ENCODE results near the gene ESX1.

The ESX1 gene

DNA sequence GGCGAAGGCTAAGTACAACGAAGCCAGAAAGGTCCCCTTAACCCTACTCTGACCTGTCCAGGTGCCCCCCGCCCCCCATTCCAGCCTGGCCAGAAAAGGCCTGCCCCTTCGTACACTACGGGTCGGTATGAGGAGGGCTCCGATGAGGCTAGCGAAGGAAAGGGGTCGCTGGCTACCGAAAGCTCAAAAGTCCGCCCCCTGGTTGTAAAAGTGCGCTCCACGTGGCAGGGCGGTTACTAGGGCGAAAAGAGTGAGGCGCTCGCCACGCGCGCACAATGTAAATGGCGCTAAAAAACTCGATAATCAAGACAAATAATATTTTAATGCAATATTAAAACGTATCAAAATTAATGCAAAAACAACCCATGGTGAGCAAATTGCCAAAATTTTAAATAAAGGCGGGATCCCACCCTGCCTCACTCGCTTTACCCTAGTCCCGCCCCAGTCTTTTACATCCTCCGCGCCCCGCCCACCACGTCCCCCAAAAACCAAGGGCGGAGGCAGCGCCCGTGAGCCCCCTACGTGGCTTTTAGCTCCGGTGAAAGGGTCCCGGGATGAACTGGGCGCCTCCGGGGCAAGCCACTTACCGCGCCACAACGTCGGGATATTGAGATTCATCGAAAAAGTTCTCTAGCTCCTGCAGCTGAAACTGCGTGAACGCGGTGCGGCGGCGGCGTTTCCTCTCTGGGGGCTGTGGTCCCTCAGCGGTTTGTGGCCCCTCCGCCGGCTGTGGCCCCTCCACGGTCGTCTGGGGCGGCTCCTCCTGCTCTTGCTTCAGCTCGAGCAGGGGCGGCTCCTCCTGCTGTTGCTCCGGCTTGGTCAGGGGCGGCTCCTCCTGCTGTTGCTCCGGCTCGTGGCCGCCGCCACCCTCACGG lies 929 bp downstream of the ESX1 start:
- no peak for TF ChIP-seq POLR2AphosphoS5 (IDR thresholded peaks at IDR 0.05; ENCODE audit: low read depth, low read length)
- TF ChIP-seq, protein P1, sequence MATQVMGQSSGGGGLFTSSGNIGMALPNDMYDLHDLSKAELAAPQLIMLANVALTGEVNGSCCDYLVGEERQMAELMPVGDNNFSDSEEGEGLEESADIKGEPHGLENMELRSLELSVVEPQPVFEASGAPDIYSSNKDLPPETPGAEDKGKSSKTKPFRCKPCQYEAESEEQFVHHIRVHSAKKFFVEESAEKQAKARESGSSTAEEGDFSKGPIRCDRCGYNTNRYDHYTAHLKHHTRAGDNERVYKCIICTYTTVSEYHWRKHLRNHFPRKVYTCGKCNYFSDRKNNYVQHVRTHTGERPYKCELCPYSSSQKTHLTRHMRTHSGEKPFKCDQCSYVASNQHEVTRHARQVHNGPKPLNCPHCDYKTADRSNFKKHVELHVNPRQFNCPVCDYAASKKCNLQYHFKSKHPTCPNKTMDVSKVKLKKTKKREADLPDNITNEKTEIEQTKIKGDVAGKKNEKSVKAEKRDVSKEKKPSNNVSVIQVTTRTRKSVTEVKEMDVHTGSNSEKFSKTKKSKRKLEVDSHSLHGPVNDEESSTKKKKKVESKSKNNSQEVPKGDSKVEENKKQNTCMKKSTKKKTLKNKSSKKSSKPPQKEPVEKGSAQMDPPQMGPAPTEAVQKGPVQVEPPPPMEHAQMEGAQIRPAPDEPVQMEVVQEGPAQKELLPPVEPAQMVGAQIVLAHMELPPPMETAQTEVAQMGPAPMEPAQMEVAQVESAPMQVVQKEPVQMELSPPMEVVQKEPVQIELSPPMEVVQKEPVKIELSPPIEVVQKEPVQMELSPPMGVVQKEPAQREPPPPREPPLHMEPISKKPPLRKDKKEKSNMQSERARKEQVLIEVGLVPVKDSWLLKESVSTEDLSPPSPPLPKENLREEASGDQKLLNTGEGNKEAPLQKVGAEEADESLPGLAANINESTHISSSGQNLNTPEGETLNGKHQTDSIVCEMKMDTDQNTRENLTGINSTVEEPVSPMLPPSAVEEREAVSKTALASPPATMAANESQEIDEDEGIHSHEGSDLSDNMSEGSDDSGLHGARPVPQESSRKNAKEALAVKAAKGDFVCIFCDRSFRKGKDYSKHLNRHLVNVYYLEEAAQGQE (IDR thresholded peaks at IDR 0.05; ENCODE audit: insufficient read depth in 1 of 2, low read depth in 2 of 2, low read length in 2 of 2) = no peak
- TF ChIP-seq FOXP2 (optimal IDR thresholded peaks at IDR 0.05; ENCODE audit: borderline replicate concordance, extremely low read depth, extremely low read length, insufficient read depth) = no peak
- no peak for TF ChIP-seq TAF1 (IDR thresholded peaks at IDR 0.05; ENCODE audit: borderline replicate concordance, insufficient read depth, low read length)
- TF ChIP-seq SIN3A (IDR thresholded peaks at IDR 0.05; ENCODE audit: borderline replicate concordance, insufficient read depth, low read length) = no peak

DNA sequence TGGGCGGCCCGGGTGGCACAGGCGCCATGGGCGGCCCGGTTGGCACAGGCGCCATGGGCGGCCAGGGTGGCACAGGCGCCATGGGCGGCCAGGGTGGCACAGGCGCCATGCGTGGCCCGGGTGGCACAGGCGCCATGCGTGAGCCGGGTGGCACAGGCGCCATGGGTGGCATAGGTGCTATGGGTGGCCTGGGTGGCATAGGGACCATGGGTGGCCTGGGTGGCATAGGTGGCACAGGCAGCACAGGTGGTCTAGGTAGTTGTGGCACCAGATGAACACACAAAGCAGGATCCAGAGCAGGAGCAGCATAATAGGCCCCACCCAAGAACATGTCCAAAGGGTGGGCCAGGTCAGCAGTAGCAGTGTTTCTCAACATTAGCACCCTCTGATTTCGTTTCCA lies 4.3 kb downstream of the ESX1 start:
- TF ChIP-seq POLR2AphosphoS5 (IDR thresholded peaks at IDR 0.05; ENCODE audit: low read depth, low read length) = no peak
- TF ChIP-seq TAF1 (IDR thresholded peaks at IDR 0.05; ENCODE audit: borderline replicate concordance, insufficient read depth, low read length) = no peak
- TF ChIP-seq FOXP2 (optimal IDR thresholded peaks at IDR 0.05; ENCODE audit: borderline replicate concordance, extremely low read depth, extremely low read length, insufficient read depth) = no peak
- TF ChIP-seq, protein P1 (IDR thresholded peaks at IDR 0.05; ENCODE audit: insufficient read depth in 1 of 2, low read depth in 2 of 2, low read length in 2 of 2) = no peak
- no peak for TF ChIP-seq SIN3A (IDR thresholded peaks at IDR 0.05; ENCODE audit: borderline replicate concordance, insufficient read depth, low read length)

DNA sequence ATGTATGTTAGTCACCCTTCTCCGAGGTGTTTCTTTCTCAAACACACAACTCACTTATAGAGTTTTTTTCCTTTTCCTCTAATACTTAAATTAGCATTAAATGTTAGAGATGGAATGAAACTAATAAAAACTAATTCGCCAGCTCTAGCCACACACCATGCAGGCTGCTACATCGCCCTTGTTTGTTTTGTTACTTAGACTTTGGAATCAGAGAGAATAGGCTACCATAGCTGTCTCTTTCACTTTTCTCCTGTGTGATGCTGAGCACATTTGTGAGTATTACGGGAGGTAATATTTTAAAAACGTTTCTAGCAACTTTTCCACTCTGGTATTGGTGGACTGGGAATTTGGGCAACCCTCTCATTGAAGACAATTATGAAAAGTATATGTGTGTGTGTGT lies 43.5 kb downstream of the ESX1 start:
- TF ChIP-seq SIN3A (IDR thresholded peaks at IDR 0.05; ENCODE audit: borderline replicate concordance, insufficient read depth, low read length) = no peak
- no peak for TF ChIP-seq TAF1 (IDR thresholded peaks at IDR 0.05; ENCODE audit: borderline replicate concordance, insufficient read depth, low read length)
- no peak for TF ChIP-seq POLR2AphosphoS5 (IDR thresholded peaks at IDR 0.05; ENCODE audit: low read depth, low read length)
- TF ChIP-seq FOXP2 (optimal IDR thresholded peaks at IDR 0.05; ENCODE audit: borderline replicate concordance, extremely low read depth, extremely low read length, insufficient read depth) = no peak
- TF ChIP-seq, protein P1 (IDR thresholded peaks at IDR 0.05; ENCODE audit: insufficient read depth in 1 of 2, low read depth in 2 of 2, low read length in 2 of 2) = no peak

DNA sequence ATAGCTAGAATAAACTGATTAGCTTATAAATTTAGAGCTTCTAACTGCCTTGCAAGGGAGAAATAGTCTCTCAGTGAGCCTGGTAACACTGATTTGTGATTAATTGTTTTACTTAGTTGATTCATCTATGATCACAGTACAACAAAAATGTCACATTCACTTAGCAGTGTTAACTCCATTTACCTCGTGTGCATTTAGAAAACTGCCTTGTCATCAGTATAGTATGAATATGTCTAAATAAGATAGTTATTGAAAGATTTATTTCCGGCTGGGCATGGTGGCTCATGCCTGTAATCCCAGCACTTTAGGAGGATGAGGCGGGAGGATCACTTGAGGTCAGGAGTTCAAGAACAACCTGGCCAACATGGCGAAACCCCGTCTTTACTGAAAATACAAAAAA lies 49.2 kb downstream of the ESX1 start:
- TF ChIP-seq, protein P1 (IDR thresholded peaks at IDR 0.05; ENCODE audit: insufficient read depth in 1 of 2, low read depth in 2 of 2, low read length in 2 of 2) = no peak
- no peak for TF ChIP-seq FOXP2 (optimal IDR thresholded peaks at IDR 0.05; ENCODE audit: borderline replicate concordance, extremely low read depth, extremely low read length, insufficient read depth)

Measured in PFSK-1 (cell line).